ENCODE results near the gene GRID1.

GRCh38 chr10:86305521-86305920 lies 61.1 kb downstream of the GRID1 start:
- TF ChIP-seq, protein P1, sequence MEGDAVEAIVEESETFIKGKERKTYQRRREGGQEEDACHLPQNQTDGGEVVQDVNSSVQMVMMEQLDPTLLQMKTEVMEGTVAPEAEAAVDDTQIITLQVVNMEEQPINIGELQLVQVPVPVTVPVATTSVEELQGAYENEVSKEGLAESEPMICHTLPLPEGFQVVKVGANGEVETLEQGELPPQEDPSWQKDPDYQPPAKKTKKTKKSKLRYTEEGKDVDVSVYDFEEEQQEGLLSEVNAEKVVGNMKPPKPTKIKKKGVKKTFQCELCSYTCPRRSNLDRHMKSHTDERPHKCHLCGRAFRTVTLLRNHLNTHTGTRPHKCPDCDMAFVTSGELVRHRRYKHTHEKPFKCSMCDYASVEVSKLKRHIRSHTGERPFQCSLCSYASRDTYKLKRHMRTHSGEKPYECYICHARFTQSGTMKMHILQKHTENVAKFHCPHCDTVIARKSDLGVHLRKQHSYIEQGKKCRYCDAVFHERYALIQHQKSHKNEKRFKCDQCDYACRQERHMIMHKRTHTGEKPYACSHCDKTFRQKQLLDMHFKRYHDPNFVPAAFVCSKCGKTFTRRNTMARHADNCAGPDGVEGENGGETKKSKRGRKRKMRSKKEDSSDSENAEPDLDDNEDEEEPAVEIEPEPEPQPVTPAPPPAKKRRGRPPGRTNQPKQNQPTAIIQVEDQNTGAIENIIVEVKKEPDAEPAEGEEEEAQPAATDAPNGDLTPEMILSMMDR (IDR thresholded peaks at IDR 0.05) = no peak
- TF ChIP-seq POLR2A (IDR thresholded peaks at IDR 0.05) = no peak

All from esophagus squamous epithelium (tissue), 4 donors.